GM12892 (cell line): ENCODE data around the gene KAZN.

ENCODE experiments used
- DNase-seq: peaks from one replicate; pipeline ENCODE4 v3.0.0; 2011; ENCODE audit not compliant: insufficient read length
- FAIRE-seq: peaks from 2 replicates; lab custom pipeline; 2011; peaks lifted over from hg19 to GRCh38; lab: Jason Lieb, UNC
- POLR2A ChIP-seq: IDR thresholded peaks from 2 replicates; pipeline ENCODE4 v1.6.1; 2011; ENCODE audit warnings: low read depth, low read length, control low read depth
- POLR2AphosphoS5 ChIP-seq: IDR thresholded peaks from 2 replicates; pipeline ENCODE4 v1.6.1; 2011; ENCODE audit warnings: low read depth, low read length, control low read depth
- TAF1 ChIP-seq: IDR thresholded peaks from 2 replicates; pipeline ENCODE4 v1.6.1; 2011; ENCODE audit warnings: low read depth, mild to moderate bottlenecking, control low read depth, low read length, borderline replicate concordance

KAZN gene

DNA sequence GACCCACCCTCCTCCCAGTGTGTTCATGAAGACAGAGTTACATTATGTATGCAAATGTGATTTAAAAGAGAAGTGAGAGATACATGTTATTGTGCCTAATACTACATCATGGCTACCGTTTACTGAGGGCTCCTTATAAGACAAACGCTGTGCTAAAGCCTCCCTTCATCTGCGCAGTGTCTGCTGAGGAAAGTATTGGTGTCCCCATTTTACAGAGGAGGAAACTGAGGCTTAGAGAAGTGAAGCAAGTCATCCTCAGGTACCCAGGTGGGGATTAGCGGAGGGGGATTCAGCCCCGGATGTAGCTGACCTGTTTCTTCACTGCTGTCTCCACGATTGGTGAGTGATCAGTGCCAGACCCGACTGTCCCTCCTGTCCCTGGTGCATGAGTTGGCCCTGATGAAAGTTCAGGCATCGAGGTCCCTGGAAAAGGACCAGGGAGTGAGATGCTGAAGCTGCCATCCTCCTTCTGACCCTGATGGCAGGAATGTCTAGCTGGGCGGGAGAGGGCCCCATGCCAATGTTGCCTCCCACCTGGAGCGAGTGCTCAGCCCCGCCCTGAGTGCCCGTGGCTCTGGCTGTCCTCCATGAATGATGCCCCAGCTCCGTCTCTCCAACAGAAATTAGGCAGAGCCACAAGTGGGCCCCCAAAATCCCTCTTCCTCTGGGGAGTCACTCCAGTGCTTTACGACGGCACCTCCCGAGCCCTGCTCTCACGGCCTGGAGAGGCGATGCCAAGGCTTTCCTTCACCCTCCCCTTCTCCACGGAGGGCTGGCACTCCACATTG lies 204.7 kb downstream of the KAZN start:
- DNase-seq, result no peak
- TF ChIP-seq POLR2AphosphoS5, result no peak
- TF ChIP-seq POLR2A, result no peak
- no peak for TF ChIP-seq TAF1
- no peak for FAIRE-seq

DNA sequence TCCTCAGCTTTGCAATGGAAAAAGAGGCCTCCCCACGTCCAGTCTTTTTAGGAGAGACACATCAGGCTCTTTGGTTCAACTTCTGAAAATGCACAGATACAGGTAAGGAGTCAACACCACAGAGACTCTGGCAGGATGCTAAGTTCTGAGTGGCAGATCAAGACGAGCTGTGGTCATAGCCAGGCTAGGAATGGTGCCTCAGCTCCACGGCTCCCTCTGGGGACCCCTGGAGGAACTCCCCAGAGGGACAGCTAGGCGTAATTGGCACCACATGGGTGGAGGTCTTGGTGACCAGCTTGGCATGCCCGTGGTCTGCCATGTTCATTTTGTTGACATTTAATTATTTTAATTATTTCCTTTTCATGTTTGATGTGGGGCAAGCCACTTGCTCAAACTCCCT lies 206.1 kb downstream of the KAZN start:
- no peak for FAIRE-seq
- DNase-seq, result no peak
- TF ChIP-seq TAF1 (no peak), POLR2A (no peak)

DNA sequence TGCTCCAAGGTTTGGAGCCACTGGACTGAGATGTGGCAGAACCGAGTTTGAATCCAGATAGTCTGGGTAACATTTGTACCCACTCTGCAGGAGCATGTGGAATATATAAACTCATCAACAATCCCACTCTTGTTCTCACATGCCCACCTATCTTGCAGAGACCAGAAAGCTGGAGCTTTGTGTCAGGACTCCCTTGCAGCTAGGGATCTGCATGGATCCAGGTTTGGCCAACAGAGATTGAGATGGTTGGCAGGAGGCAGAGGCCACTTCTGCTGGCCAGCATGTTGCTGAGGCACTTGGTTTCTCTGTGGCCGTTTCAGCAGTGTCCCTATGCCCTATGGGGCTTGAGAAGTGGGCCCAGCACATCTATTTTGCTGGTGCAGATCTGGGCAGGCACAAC lies 208.3 kb downstream of the KAZN start:
- FAIRE-seq, result no peak
- TF ChIP-seq POLR2A (no peak), POLR2AphosphoS5 (no peak), TAF1 (no peak)

DNA sequence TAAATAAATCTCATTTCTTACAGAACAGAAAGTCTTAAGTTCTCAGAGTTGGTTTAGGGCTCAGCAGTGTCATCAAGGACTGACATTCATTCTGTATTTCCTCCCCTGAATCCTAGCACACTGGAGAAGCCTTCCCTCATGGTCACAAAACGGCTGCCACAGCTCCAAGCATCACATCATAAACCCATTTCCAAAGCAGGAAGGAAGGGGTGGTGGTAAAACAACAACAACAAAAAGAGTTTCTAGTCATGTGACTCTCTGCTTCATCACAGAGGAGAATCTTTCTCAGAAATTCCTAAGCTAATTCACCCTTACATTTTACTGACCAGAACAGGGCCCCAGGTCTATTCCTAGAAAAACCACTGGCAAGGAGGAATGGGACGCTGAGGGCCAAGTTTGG lies 210.3 kb downstream of the KAZN start:
- TF ChIP-seq POLR2AphosphoS5 (no peak), POLR2A (no peak), TAF1 (no peak)
- DNase-seq, result no peak
- FAIRE-seq, result no peak

More for the DNA sequence above, 208.3 kb downstream of the KAZN start:
- DNase-seq, result no peak

DNA sequence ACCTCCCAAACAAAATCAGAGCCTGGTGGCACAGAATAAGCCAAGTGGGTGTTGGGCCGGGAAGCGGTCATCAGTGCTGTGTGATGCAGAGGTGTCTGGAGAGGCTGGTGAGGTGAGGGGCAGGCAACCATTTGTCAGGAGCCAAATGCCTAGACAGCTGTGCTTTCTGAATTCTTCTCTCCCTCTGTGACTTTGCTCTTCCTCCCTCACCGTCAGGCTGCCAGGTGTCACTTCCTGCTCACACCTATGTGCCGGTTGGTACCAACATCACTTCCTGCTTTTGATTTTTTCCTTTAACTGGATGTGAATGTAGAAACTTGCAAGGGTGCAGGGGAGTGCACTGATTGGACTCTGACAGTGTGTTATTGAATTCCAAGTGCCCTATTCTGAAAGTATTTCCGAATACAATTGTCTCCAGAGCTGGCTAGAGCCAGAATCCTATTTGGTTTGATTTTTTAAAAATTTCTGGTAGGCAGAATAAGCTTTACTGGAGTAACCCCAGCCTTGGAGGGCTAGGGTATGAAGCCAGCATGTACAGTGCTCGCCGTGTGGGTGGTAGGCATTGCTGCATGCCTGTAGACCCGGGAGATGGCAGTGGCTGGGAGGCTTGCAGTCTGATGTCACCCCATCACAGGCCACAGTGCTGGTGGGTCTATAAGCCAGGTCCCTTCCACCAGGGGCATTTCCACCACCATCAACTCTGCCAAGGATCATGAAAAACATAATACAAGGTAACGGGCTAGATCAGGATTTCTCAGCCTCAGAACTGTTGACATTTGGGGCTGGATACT lies 210.9 kb downstream of the KAZN start:
- TF ChIP-seq TAF1, result no peak
- no peak for TF ChIP-seq POLR2AphosphoS5
- FAIRE-seq (no peak), DNase-seq (no peak)

DNA sequence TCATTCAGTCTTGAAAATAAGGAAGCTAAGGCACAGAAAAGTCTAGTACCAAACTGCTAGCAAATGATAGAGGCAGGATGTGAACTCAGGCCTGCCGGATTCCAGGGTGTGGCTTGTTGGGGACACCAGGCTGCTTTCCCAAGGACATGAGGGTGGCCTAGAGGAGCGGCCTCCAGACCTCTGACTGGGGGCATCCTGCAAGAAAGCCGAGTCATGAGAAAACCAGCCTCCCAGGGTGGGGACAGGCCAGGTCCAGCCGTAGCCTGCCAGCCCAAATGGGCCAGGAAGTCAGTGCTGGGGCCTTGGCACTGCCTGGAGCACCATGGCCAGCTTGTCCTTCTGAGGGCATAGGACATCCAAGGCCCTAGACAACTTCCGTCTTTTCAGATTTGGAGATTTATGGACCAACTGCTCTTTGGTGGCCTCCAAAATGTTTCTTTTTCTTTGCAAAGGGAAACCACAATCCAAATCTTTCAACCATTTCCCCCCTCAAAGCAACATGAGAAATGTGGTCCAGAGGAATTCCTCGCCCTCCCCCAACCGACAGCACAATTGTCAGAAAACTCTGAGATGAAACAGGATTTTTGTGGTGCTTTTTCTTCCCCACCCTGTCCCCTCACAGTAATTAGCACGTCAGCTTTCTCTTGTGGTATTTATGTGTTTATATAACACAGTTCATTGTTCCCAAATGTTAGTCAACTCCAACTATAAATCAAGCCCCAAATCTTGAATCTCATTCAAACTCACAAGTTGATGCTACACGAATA lies 212.3 kb downstream of the KAZN start:
- FAIRE-seq (no peak), DNase-seq (no peak)
- no peak for TF ChIP-seq POLR2AphosphoS5
- no peak for TF ChIP-seq POLR2A
- no peak for TF ChIP-seq TAF1

DNA sequence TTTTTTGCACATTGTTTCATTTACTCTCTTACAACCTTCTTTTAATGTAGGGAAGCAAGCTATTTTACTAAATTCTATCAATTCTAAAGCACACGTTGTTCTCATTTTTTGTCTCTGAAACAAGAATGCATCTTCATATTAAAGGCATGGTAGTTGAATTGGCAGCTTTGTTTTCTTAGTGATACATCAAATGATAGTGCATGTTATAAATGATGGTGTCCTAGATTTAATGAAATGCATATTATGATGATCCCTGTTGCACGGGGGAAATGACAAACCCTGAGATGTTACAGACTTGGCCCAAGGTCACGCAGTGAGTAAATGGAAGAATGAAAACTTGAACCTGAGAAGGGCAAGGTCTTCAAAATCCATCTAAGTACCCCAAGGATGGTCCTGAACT lies 213.1 kb downstream of the KAZN start:
- TF ChIP-seq POLR2AphosphoS5 (no peak), TAF1 (no peak), POLR2A (no peak)
- FAIRE-seq (no peak), DNase-seq (no peak)

DNA sequence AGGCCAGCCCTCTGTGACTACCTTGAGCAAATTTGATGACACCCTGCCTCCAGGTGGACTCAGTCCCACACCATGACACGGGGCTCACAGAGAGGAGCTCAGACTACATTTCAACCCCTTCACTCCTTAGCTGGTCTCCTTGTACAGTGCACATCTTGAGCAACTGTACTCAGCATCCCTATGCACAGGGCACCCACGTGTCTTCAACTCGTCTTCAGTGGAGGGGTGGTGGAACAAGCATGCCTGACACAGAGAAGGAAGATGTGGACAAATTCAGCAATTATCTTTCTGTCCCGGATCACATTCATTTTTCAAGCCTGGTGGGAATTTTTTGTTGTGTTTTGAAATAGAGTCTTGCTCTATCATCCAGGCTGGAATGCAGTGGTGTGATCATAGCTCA lies 213.7 kb downstream of the KAZN start:
- DNase-seq (no peak), FAIRE-seq (no peak)

DNA sequence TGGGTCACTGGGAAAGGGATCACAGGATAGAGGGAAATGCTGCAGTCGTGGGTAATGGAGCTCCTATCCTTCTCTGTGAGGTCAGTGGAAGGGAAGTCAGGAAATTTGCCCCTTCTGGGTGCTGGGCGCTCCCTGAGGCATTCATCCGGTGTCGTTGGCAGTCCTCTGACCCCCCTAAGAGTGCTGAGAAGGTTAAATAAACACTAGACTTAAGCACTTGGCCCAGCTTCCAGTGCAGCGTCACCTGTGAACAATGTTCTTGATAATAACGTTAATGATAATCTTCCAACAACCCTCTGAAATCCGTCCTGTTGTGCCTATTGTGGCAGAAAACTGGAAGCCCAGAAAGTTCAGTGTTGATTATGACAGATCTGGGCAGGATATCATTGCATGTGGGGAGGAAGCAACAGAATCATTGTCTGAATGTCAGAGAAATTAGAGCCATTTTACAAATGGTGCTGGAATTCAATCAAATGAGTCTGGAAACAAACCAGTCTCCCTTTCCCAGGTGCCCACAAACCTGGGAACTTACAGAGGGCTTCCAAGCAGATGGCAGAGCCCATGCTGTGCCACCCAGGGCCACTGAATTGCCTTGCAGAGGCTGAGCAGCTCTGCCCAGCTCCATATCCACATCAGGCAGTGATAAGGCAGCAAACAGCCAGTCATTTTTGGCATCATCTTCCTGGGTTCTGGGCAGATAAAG lies 216.8 kb downstream of the KAZN start:
- DNase-seq (no peak), FAIRE-seq (no peak)

More for the DNA sequence above, 213.7 kb downstream of the KAZN start:
- no peak for TF ChIP-seq POLR2A
- TF ChIP-seq POLR2AphosphoS5, result no peak
- TF ChIP-seq TAF1, result no peak

DNA sequence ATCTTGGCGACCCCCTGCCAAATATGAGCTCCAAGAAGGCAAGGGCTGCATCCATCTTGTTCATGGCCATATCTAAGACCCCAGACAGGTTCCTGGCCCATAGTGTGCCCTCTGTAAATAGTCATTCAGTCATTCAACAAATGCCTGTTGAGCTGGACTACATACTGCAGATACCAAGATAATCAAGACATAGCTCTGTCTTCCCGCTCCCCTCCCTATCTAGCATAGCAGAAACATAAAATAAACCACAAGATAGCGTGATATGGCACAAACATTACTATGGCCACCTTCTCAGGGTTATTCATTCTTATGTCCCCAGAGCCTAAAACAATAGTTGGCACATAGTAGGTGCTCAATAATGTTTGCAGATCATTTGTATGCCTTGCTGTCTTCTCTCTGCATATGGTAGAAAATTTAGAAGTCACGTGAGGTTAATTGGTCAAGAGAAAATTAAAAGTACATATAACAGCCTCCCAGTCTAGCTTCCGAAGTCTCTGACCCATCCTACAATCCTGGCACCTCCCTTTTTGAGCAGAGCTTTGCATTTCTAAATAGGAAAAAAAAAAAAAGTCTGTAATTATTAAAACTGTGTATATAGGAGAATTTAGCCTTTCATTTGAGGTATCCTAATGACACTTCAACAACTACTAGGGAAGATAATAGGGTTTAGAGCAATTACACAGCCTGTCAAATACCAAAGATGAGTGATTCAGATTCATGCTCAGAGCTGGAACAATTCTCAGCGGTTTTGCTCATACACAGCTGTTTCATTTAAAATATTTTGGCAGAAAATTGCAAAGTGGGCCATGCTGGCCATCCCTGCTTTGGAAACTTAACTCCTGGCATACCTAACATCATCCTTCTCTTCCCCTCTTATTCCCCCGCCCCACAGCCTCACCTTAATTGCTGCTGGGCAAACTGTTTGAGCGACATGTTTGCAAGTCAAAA lies 219.0 kb downstream of the KAZN start:
- DNase-seq, result no peak
- TF ChIP-seq TAF1 (no peak), POLR2AphosphoS5 (no peak), POLR2A (no peak)
- no peak for FAIRE-seq

More for the DNA sequence above, 216.8 kb downstream of the KAZN start:
- TF ChIP-seq POLR2AphosphoS5, result no peak
- no peak for TF ChIP-seq POLR2A
- no peak for TF ChIP-seq TAF1
